ENCODE data around the gene CLCA2.

CLCA2 gene

GRCh38 chr1:86470859-86471258 is 46.9 kb downstream of the CLCA2 start:
- H3K4me3 ChIP-seq (ENCODE audit: low read depth, low read length), result no peak overlapping the region
- TF ChIP-seq CTCF (IDR thresholded peaks at IDR 0.05; ENCODE audit: insufficient read depth, low read depth, low read length, missing control alignments), result no peak
- DNase-seq (ENCODE audit: low read depth), result peak; percentile 24

GRCh38 chr1:86471291-86471690 is 47.3 kb downstream of the CLCA2 start:
- no peak for DNase-seq (ENCODE audit: low read depth)
- TF ChIP-seq CTCF (IDR thresholded peaks at IDR 0.05; ENCODE audit: insufficient read depth, low read depth, low read length, missing control alignments), result no peak
- no peak overlapping the region for H3K4me3 ChIP-seq (ENCODE audit: low read depth, low read length)

GRCh38 chr1:86472152-86472551 is 48.2 kb downstream of the CLCA2 start:
- TF ChIP-seq CTCF (IDR thresholded peaks at IDR 0.05; ENCODE audit: insufficient read depth, low read depth, low read length, missing control alignments), result no peak
- no peak for DNase-seq (ENCODE audit: low read depth)
- H3K4me3 ChIP-seq (ENCODE audit: low read depth, low read length), result no peak overlapping the region

- DNase-seq (ENCODE audit: low read depth), result peak; percentile 26
- TF ChIP-seq CTCF (IDR thresholded peaks at IDR 0.05; ENCODE audit: insufficient read depth, low read depth, low read length, missing control alignments), result no peak
- H3K4me3 ChIP-seq (ENCODE audit: low read depth, low read length), result no peak overlapping the region
These were observed 48.8 kb downstream of the CLCA2 start for GRCh38 chr1:86472767-86473166.

- no peak for DNase-seq (ENCODE audit: low read depth)
- H3K4me3 ChIP-seq (ENCODE audit: low read depth, low read length), result no peak overlapping the region
- TF ChIP-seq CTCF (IDR thresholded peaks at IDR 0.05; ENCODE audit: insufficient read depth, low read depth, low read length, missing control alignments), result no peak
These were observed 53.3 kb downstream of the CLCA2 start for GRCh38 chr1:86477256-86477655.

- no peak overlapping the region for H3K4me3 ChIP-seq (ENCODE audit: low read depth, low read length)
- TF ChIP-seq CTCF (IDR thresholded peaks at IDR 0.05; ENCODE audit: insufficient read depth, low read depth, low read length, missing control alignments), result no peak
- no peak for DNase-seq (ENCODE audit: low read depth)
These were observed 53.7 kb downstream of the CLCA2 start for GRCh38 chr1:86477682-86478081.

GRCh38 chr1:86478416-86479156 is 54.6 kb downstream of the CLCA2 start:
- no peak for DNase-seq (ENCODE audit: low read depth)
- H3K4me3 ChIP-seq (ENCODE audit: low read depth, low read length), result no peak overlapping the region
- TF ChIP-seq CTCF (IDR thresholded peaks at IDR 0.05; ENCODE audit: insufficient read depth, low read depth, low read length, missing control alignments), result no peak
